IMR-90 (cell line): ENCODE measurements around the gene PROZ. TPM values are rescaled to one million over a fixed set of nuclear protein-coding genes. Genes with fewer than 3 reads are reported as not detected.

Experiments used
- ATAC-seq: fragments of 200-7000 bp; cut with Tn5 transposase; 2 replicates; pipeline ENCODE4 v1.9.1; 2020; ENCODE audit warnings: low read depth, mild to moderate bottlenecking, moderate library complexity
- BruUV-seq: library from RNA; stranded (reverse); fragments of 400-500 nt; replicated peaks from 2 replicates; lab custom pipeline; 2021; lab: Mats Ljungman, UMichigan
- CTCF ChIA-PET: fragments of 300-600 bp; formaldehyde crosslinking; extraction: SDS; loops from one replicate; lab custom pipeline; 2021; ENCODE audit warnings: antibody characterized with exemption; lab: Yijun Ruan, JAX
- POLR2A ChIA-PET: fragments of 300-600 bp; sonication (Branson Sonifier 250); formaldehyde crosslinking; loops from one replicate; lab custom pipeline; 2022; ENCODE audit warnings: antibody characterized with exemption; ENCODE audit not compliant: unreplicated experiment; lab: Charles Lee
- DNase-seq: peaks from one replicate; pipeline ENCODE4 v3.0.0; 2013
- H2AFZ ChIP-seq: replicated peaks from 2 replicates; pipeline ENCODE3; 2013; ENCODE audit warnings: low read length, mild to moderate bottlenecking; ENCODE audit not compliant: poor library complexity
- H2AK5ac ChIP-seq: 2 replicates; pipeline ENCODE4 v1.6.1; 2013; ENCODE audit warnings: low read depth, low read length, inconsistent platforms
- H2AK9ac ChIP-seq: replicated peaks from 2 replicates; pipeline ENCODE3; 2013; ENCODE audit warnings: mild to moderate bottlenecking, low read depth, low read length, moderate library complexity; ENCODE audit not compliant: poor library complexity
- H2BK120ac ChIP-seq: 2 replicates; pipeline ENCODE4 v1.6.1; 2013; ENCODE audit warnings: low read depth, low read length, inconsistent platforms
- H2BK15ac ChIP-seq: 3 replicates; pipeline ENCODE4 v1.6.1; 2013; ENCODE audit warnings: low read depth, low read length, inconsistent platforms
- H2BK20ac ChIP-seq: 2 replicates; pipeline ENCODE4 v1.6.1; 2013; ENCODE audit warnings: low read depth, mild to moderate bottlenecking, inconsistent platforms, low read length, moderate library complexity
- H2BK5ac ChIP-seq: 2 replicates; pipeline ENCODE4 v1.6.1; 2013; ENCODE audit warnings: mild to moderate bottlenecking, low read depth, low read length, inconsistent platforms; ENCODE audit not compliant: poor library complexity, severe bottlenecking
- H3K14ac ChIP-seq: replicated peaks from 2 replicates; pipeline ENCODE4 v1.6.1; 2013; ENCODE audit warnings: low read depth, low read length, inconsistent platforms
- H3K18ac ChIP-seq: 2 replicates; pipeline ENCODE4 v1.6.1; 2013; ENCODE audit warnings: low read depth, low read length, control low read depth
- H3K23ac ChIP-seq: 2 replicates; pipeline ENCODE4 v1.6.1; 2013; ENCODE audit warnings: low read depth, low read length, inconsistent platforms
- H3K27ac ChIP-seq: 2 replicates; pipeline ENCODE4 v1.5.1; 2013; ENCODE audit warnings: mild to moderate bottlenecking, control low read depth, low read length; ENCODE audit not compliant: insufficient read depth
- H3K27me3 ChIP-seq: 2 replicates; pipeline ENCODE4 v1.6.1; 2013; ENCODE audit warnings: low read length; ENCODE audit not compliant: control insufficient read depth, insufficient read depth
- H3K36me3 ChIP-seq: 2 replicates; pipeline ENCODE4 v1.6.1; 2013; ENCODE audit warnings: low read length, mixed read lengths; ENCODE audit not compliant: control insufficient read depth, insufficient read depth
- H3K4ac ChIP-seq: 2 replicates; pipeline ENCODE4 v1.6.1; 2013; ENCODE audit warnings: low read depth, low read length, inconsistent platforms
- H3K4me1 ChIP-seq: 2 replicates; pipeline ENCODE4 v1.6.1; 2013; ENCODE audit warnings: low read length, mixed read lengths; ENCODE audit not compliant: control insufficient read depth, insufficient read depth
- H3K4me2 ChIP-seq: 2 replicates; pipeline ENCODE4 v1.6.1; 2013; ENCODE audit warnings: low read depth, mild to moderate bottlenecking, control low read depth, low read length, moderate library complexity
- H3K4me3 ChIP-seq: 2 replicates; pipeline ENCODE4 v1.5.1; 2013; ENCODE audit warnings: low read depth, mild to moderate bottlenecking, control low read depth, low read length, moderate library complexity; ENCODE audit not compliant: insufficient read depth
- H3K56ac ChIP-seq: 2 replicates; pipeline ENCODE4 v1.6.1; 2013; ENCODE audit warnings: low read length, inconsistent platforms; ENCODE audit not compliant: insufficient read depth; ENCODE audit errors: extremely low read depth
- H3K79me1 ChIP-seq, 2 experiments: 2 replicates each; pipeline ENCODE4 v1.6.1; 2013; ENCODE audit warnings: low read length in 2 of 2, inconsistent platforms in 1 of 2, low read depth in 1 of 2
- H3K9ac ChIP-seq: 2 replicates; pipeline ENCODE4 v1.6.1; 2013; ENCODE audit warnings: low read depth, low read length, control low read depth
- H3K9me1 ChIP-seq: 2 replicates; pipeline ENCODE4 v1.6.1; 2013; ENCODE audit warnings: low read length, inconsistent platforms; ENCODE audit not compliant: insufficient read depth
- H3K9me3 ChIP-seq: 2 replicates; pipeline ENCODE4 v1.6.1; 2013; ENCODE audit warnings: low read length; ENCODE audit not compliant: control insufficient read depth, insufficient read depth
- H4K20me1 ChIP-seq: 2 replicates; pipeline ENCODE4 v1.6.1; 2013; ENCODE audit warnings: low read length, inconsistent platforms; ENCODE audit not compliant: insufficient read depth
- H4K5ac ChIP-seq: 2 replicates; pipeline ENCODE4 v1.6.1; 2013; ENCODE audit warnings: mild to moderate bottlenecking, low read depth, low read length, control low read depth
- H4K8ac ChIP-seq, 2 experiments: 2 replicates each; pipeline ENCODE4 v1.6.1; 2013; ENCODE audit warnings: low read depth in 2 of 2, low read length in 2 of 2, control low read depth in 1 of 2, inconsistent platforms in 1 of 2
- H4K91ac ChIP-seq: 2 replicates; pipeline ENCODE4 v1.6.1; 2013; ENCODE audit warnings: low read depth, low read length, inconsistent platforms; ENCODE audit not compliant: insufficient read depth
- BHLHE40 ChIP-seq: fragments of 150-350 bp; IDR thresholded peaks from 2 replicates; pipeline ENCODE4 v1.6.1; 2016; ENCODE audit warnings: mild to moderate bottlenecking, low read depth, low read length
- CEBPB ChIP-seq: IDR thresholded peaks from 2 replicates; pipeline ENCODE4 v1.6.1; 2012; ENCODE audit warnings: low read depth, low read length, improper control_type of control experiment
- CHD1 ChIP-seq: IDR thresholded peaks from 2 replicates; pipeline ENCODE4 v1.6.1; 2012; ENCODE audit warnings: low read depth, low read length, improper control_type of control experiment
- FOS ChIP-seq: fragments of 150-350 bp; IDR thresholded peaks from 2 replicates; pipeline ENCODE4 v1.6.1; 2016; ENCODE audit warnings: low read depth, low read length
- MAFK ChIP-seq: IDR thresholded peaks from 2 replicates; pipeline ENCODE4 v1.6.1; 2012; ENCODE audit warnings: low read depth, low read length, improper control_type of control experiment
- MAZ ChIP-seq: IDR thresholded peaks from 2 replicates; pipeline ENCODE4 v1.6.1; 2012; ENCODE audit warnings: low read depth, mild to moderate bottlenecking, low read length, improper control_type of control experiment, moderate library complexity, borderline replicate concordance
- MXI1 ChIP-seq: IDR thresholded peaks from 2 replicates; pipeline ENCODE4 v1.6.1; 2012; ENCODE audit warnings: low read depth, mild to moderate bottlenecking, low read length, moderate library complexity, borderline replicate concordance
- NFE2L2 ChIP-seq: fragments of 150-350 bp; IDR thresholded peaks from 2 replicates; pipeline ENCODE4 v1.6.1; 2016; ENCODE audit warnings: low read depth, mild to moderate bottlenecking, low read length
- POLR2A ChIP-seq: IDR thresholded peaks from 2 replicates; pipeline ENCODE4 v1.6.1; 2012; ENCODE audit warnings: mild to moderate bottlenecking, low read depth, low read length
- RAD21 ChIP-seq: IDR thresholded peaks from 2 replicates; pipeline ENCODE4 v1.6.1; 2012; ENCODE audit warnings: low read length, improper control_type of control experiment
- RCOR1 ChIP-seq: IDR thresholded peaks from 2 replicates; pipeline ENCODE4 v1.6.1; 2012; ENCODE audit warnings: mild to moderate bottlenecking, low read length, improper control_type of control experiment; ENCODE audit not compliant: insufficient replicate concordance
- RFX5 ChIP-seq: IDR thresholded peaks from 2 replicates; pipeline ENCODE4 v1.8.0; 2012; ENCODE audit warnings: low read depth, mild to moderate bottlenecking, low read length, moderate library complexity
- SMC3 ChIP-seq: fragments of 150-350 bp; IDR thresholded peaks from 2 replicates; pipeline ENCODE4 v1.6.1; 2016; ENCODE audit warnings: low read depth, mild to moderate bottlenecking, antibody characterized with exemption, low read length, moderate library complexity
- WGBS, 2 experiments: methylation state at CpG; one replicate each; pipeline versions ENCODE4 v1.1.5 to v1.1.7; 2013; ENCODE audit warnings: missing lambda C conversion rate in 2 of 2; ENCODE audit not compliant: insufficient read length in 1 of 2; ENCODE audit errors: extremely low coverage in 2 of 2; 5-methylcytosine and 5-hydroxymethylcytosine counted together
- dilution Hi-C: fragments of 300-500 bp; cut with HindIII; formaldehyde crosslinking; loops from one replicate; pipeline ENCODE4 v1.14.3; 2018; ENCODE audit warnings: low sequenced_read_pairs; ENCODE audit not compliant: unreplicated experiment
- in situ Hi-C: fragments of 300-500 bp; cut with MboI; formaldehyde crosslinking; loops from 3 replicates; pipeline ENCODE4 v1.14.3; 2019; ENCODE audit warnings: low sequenced_read_pairs, inconsistent platforms, mixed read lengths
- intact Hi-C: fragments of 100-400 bp; cut with micrococcal nuclease; formaldehyde crosslinking; loops from 2 replicates; pipeline ENCODE4 v1.10.0; 2022
- polyA plus RNA-seq, 3 experiments: library from polyadenylated mRNA; depleted of rRNA; stranded (reverse); fragments of >200 nt; gene quantifications; 2 replicates each; pipeline ENCODE4 v1.2.3, GENCODE V29; 2012; ENCODE audit warnings: low replicate concordance in 1 of 3
- total RNA-seq: library from RNA; depleted of rRNA; stranded (reverse); fragments of >200 nt; gene quantifications from 2 replicates; pipeline ENCODE4 v1.2.3, GENCODE V29; 2012
- TF ChIP-seq, protein P1 (sequence below): fragments of 150-350 bp; IDR thresholded peaks from 2 replicates; pipeline ENCODE4 v1.6.1; 2017; ENCODE audit warnings: mild to moderate bottlenecking, antibody characterized with exemption, low read length, low read depth
- TF ChIP-seq, protein P2 (sequence below): fragments of 150-350 bp; IDR thresholded peaks from 2 replicates; pipeline ENCODE4 v1.6.1; 2016; ENCODE audit warnings: low read depth, mild to moderate bottlenecking, low read length, moderate library complexity, borderline replicate concordance
- TF ChIP-seq, protein P3 (sequence below): conservative IDR thresholded peaks from 2 replicates; pipeline ENCODE4 v1.5.1; 2012; ENCODE audit warnings: mild to moderate bottlenecking, low read depth, low read length, improper control_type of control experiment

The PROZ gene
- total and polyA plus RNA-seq, 2 of the 4 experiments (the other 2 are of a cell fraction) = not detected

- no peak for DNase-seq
Observed at GRCh38 chr13:113157206-113157928, 1.1 kb upstream of the PROZ start.

More at GRCh38 chr13:113157206-113157928, 1.1 kb upstream of the PROZ start:
- TF ChIP-seq, protein P1, sequence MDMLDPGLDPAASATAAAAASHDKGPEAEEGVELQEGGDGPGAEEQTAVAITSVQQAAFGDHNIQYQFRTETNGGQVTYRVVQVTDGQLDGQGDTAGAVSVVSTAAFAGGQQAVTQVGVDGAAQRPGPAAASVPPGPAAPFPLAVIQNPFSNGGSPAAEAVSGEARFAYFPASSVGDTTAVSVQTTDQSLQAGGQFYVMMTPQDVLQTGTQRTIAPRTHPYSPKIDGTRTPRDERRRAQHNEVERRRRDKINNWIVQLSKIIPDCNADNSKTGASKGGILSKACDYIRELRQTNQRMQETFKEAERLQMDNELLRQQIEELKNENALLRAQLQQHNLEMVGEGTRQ = no peak
- TF ChIP-seq, protein P2, sequence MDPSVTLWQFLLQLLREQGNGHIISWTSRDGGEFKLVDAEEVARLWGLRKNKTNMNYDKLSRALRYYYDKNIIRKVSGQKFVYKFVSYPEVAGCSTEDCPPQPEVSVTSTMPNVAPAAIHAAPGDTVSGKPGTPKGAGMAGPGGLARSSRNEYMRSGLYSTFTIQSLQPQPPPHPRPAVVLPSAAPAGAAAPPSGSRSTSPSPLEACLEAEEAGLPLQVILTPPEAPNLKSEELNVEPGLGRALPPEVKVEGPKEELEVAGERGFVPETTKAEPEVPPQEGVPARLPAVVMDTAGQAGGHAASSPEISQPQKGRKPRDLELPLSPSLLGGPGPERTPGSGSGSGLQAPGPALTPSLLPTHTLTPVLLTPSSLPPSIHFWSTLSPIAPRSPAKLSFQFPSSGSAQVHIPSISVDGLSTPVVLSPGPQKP = no peak
- no peak for TF ChIP-seq RFX5
- no peak for TF ChIP-seq MAZ
- TF ChIP-seq, protein P3, sequence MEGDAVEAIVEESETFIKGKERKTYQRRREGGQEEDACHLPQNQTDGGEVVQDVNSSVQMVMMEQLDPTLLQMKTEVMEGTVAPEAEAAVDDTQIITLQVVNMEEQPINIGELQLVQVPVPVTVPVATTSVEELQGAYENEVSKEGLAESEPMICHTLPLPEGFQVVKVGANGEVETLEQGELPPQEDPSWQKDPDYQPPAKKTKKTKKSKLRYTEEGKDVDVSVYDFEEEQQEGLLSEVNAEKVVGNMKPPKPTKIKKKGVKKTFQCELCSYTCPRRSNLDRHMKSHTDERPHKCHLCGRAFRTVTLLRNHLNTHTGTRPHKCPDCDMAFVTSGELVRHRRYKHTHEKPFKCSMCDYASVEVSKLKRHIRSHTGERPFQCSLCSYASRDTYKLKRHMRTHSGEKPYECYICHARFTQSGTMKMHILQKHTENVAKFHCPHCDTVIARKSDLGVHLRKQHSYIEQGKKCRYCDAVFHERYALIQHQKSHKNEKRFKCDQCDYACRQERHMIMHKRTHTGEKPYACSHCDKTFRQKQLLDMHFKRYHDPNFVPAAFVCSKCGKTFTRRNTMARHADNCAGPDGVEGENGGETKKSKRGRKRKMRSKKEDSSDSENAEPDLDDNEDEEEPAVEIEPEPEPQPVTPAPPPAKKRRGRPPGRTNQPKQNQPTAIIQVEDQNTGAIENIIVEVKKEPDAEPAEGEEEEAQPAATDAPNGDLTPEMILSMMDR = no peak
- no peak for TF ChIP-seq NFE2L2
- no peak for TF ChIP-seq SMC3
- no peak for TF ChIP-seq CHD1
- TF ChIP-seq MAFK = no peak
- no peak for TF ChIP-seq CEBPB
- no peak for TF ChIP-seq POLR2A
- TF ChIP-seq BHLHE40 = no peak
- no peak for TF ChIP-seq RAD21
- TF ChIP-seq RCOR1 = no peak
- no peak for TF ChIP-seq MXI1
- no peak for TF ChIP-seq FOS
- Histone ChIP-seq H3K4ac (peak overlapping the region; percentile 33; the same call in 1 of the 2 replicates), H3K4me3 (no peak overlapping the region), H3K9ac (no peak overlapping the region), H3K27me3 (no peaks in the 10 kb centered on the region), H2BK15ac (no peak overlapping the region), H3K27ac (no peak overlapping the region), H2AK9ac (no peak overlapping the region), H3K56ac (no peak overlapping the region), H3K79me1 (no peaks in the 10 kb centered on the region), H3K23ac (no peak overlapping the region), H3K36me3 (no peaks in the 10 kb centered on the region), H2AFZ (peak overlapping the region; percentile 69), H4K8ac (peak overlapping the region in 1 of 2 experiments; percentile 40; a peak in 1 of 4 replicates), H3K4me2 (no peak overlapping the region), H4K91ac (no peak overlapping the region), H4K20me1 (no peaks in the 10 kb centered on the region), H3K14ac (no peak overlapping the region), H2BK20ac (no peak overlapping the region), H2BK120ac (no peak overlapping the region), H2AK5ac (no peak overlapping the region), H3K9me3 (no peaks in the 10 kb centered on the region), H3K4me1 (peaks cover 7% of the 10 kb centered on the region), H3K9me1 (peaks cover 5% of the 10 kb centered on the region; the same call in 1 of the 2 replicates), H2BK5ac (no peak overlapping the region), H3K18ac (no peak overlapping the region), H4K5ac (no peak overlapping the region)
- ChIA-PET CTCF (no interaction called here), POLR2A (no interaction called here)
- dilution Hi-C loops = no loop called here
- intact Hi-C loops = no loop called here
- WGBS, 2 experiments = 69% methylated on average over 7 of the region's 12 CpGs; no CpG with 5 or more reads in 1 of the 2 experiments
- no TSS peak for BruUV-seq
- ATAC-seq = no peak
- in situ Hi-C loops = no loop called here
